Astrocyte of the spinal cord (primary cell): ENCODE measurements around the gene FRYL.
"Not testable (repeated sequence)": the region's sequence is repeated elsewhere in the genome, so short reads cannot be mapped to it uniquely, and the experiment has no call there.

Experiments
- DNase-seq: peaks from one replicate; pipeline ENCODE4 v3.0.0; 2011; ENCODE audit warnings: low read depth, low spot score
- H3K4me3 ChIP-seq: 2 replicates; pipeline ENCODE4 v1.5.1; 2011; ENCODE audit warnings: low read depth, mild to moderate bottlenecking, low read length, moderate library complexity
- in situ Hi-C: cut with HindIII; loops from 2 replicates; pipeline ENCODE4 v1.10.0; 2017; ENCODE audit warnings: low sequenced_read_pairs
- TF ChIP-seq, protein P1 (sequence below): IDR thresholded peaks from 2 replicates; pipeline ENCODE4 v1.5.1; 2012; ENCODE audit warnings: low read depth, mild to moderate bottlenecking, low read length, inconsistent platforms

The FRYL gene

DNA sequence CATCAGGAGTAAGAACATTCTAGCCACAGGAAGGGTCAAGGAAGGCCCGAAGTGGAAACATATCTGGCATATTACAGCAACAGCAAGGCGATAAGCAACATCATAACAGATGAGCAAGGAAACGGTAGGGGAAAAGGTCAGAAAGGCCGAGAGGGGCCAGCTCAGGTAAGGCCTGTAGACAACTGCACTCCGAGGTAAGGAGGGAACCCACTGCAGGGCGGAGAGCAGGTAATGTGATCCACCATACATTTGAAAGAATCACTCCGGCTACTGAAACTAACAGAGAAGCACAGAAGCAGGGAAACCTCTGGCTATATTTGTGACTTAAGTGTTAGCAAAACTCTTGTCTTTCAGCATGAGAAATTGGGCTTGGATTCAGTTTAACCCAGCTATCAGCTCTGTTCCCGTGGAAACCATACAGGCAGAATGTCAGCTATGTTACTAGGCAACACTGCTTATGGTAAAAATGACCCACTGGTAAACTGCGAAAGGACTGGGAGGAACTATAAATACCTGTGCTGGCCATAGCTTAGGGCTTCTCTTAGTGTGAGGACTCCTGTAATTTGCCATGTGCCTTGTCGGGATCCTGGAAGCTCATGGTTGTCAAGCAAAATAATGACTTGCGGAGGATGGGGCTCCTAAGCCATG, 31.0 kb downstream of the FRYL start:
- in situ Hi-C loops: no loop called here
- H3K4me3 ChIP-seq: no peak overlapping the region
- no peak for DNase-seq
- TF ChIP-seq, protein P1, sequence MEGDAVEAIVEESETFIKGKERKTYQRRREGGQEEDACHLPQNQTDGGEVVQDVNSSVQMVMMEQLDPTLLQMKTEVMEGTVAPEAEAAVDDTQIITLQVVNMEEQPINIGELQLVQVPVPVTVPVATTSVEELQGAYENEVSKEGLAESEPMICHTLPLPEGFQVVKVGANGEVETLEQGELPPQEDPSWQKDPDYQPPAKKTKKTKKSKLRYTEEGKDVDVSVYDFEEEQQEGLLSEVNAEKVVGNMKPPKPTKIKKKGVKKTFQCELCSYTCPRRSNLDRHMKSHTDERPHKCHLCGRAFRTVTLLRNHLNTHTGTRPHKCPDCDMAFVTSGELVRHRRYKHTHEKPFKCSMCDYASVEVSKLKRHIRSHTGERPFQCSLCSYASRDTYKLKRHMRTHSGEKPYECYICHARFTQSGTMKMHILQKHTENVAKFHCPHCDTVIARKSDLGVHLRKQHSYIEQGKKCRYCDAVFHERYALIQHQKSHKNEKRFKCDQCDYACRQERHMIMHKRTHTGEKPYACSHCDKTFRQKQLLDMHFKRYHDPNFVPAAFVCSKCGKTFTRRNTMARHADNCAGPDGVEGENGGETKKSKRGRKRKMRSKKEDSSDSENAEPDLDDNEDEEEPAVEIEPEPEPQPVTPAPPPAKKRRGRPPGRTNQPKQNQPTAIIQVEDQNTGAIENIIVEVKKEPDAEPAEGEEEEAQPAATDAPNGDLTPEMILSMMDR: no peak

GRCh38 chr4:48746608-48747362, 33.3 kb downstream of the FRYL start:
- no peak for DNase-seq
- no peak overlapping the region for H3K4me3 ChIP-seq
- TF ChIP-seq, protein P1: no peak
- in situ Hi-C loops: no loop called here

- in situ Hi-C loops, H3K4me3 ChIP-seq, DNase-seq: not testable (repeated sequence)
Observed at GRCh38 chr4:48745223-48745622, 34.9 kb downstream of the FRYL start.

- no peak for DNase-seq
- in situ Hi-C loops: no loop called here
- no peak overlapping the region for H3K4me3 ChIP-seq
- TF ChIP-seq, protein P1: no peak
Observed at GRCh38 chr4:48742412-48742811, 37.7 kb downstream of the FRYL start.

DNA sequence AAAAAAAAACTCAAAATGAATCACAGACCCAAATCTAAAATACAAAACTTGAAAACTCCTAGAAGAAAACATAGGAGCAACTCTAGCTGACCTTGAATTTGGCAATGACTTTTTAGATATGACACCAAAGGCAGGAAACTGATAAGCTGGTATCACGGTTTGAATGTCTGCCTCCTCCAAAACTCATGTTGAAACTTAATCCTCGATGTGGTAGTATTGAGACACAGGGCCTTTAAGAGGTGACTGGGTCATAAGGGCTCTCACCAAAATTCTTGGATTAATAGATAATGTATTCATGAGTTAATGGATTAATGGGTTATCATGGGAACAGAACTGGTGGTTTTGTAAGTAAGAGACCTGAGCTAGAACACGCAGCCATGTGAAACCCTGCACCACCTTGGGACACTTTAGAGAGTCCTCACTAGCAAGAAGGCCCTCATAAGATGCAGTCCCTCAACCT, 40.5 kb downstream of the FRYL start:
- in situ Hi-C loops: no loop called here
- TF ChIP-seq, protein P1: no peak

GRCh38 chr4:48738856-48739255, 41.2 kb downstream of the FRYL start:
- H3K4me3 ChIP-seq: no peak overlapping the region
- in situ Hi-C loops: no loop called here
- TF ChIP-seq, protein P1: no peak
- no peak for DNase-seq

More for the DNA sequence above, 40.5 kb downstream of the FRYL start:
- no peak overlapping the region for H3K4me3 ChIP-seq
- DNase-seq: no peak

GRCh38 chr4:48728906-48729496, 51.1 kb downstream of the FRYL start:
- DNase-seq, H3K4me3 ChIP-seq, in situ Hi-C loops: not testable (repeated sequence)
